ENCODE results near the gene KCNQ2.

KCNQ2 gene

GRCh38 chr20:63497946-63498935 lies 25.8 kb upstream of the KCNQ2 start:
- Histone ChIP-seq H3K27ac (no peak overlapping the region), H3K4me1 (peaks cover 0 to 35% (median 28%) of the 10 kb centered on the region in 4 donors), H3K9me3 (no peaks in the 10 kb centered on the region), H3K27me3 (peaks cover 0 to 95% of the 10 kb centered on the region in 2 donors), H3K4me3 (peak overlapping the region in 1 of 2 donors; percentile 41), H3K36me3 (no peaks in the 10 kb centered on the region)
- TF ChIP-seq CTCF (IDR thresholded peaks at IDR 0.05), result no peak
- intact Hi-C loops (cut with DNase I; ENCODE audit: low total_unique reads), result no loop called here
- no peak for DNase-seq

- no peak for DNase-seq
- H3K4me3 ChIP-seq, result no peak overlapping the region
- no peak overlapping the region for H3K27ac ChIP-seq
- TF ChIP-seq CTCF (IDR thresholded peaks at IDR 0.05), result no peak
- peaks cover 0 to 91% of the 10 kb centered on the region in 2 donors for H3K27me3 ChIP-seq
- no peaks in the 10 kb centered on the region for H3K36me3 ChIP-seq
- H3K9me3 ChIP-seq, result no peaks in the 10 kb centered on the region
- peaks cover 0 to 35% (median 28%) of the 10 kb centered on the region in 4 donors for H3K4me1 ChIP-seq
- intact Hi-C loops (cut with DNase I; ENCODE audit: low total_unique reads), result no loop called here
Observed at GRCh38 chr20:63497138-63497945, 24.9 kb upstream of the KCNQ2 start.

- peak overlapping the region; percentile 14 to 42 for H3K4me3 ChIP-seq
- H3K27me3 ChIP-seq, result peaks cover 0 to 84% of the 10 kb centered on the region in 2 donors
- no peak overlapping the region for H3K27ac ChIP-seq
- intact Hi-C loops (cut with DNase I; ENCODE audit: low total_unique reads), result no loop called here
- H3K36me3 ChIP-seq, result no peaks in the 10 kb centered on the region
- no peak for DNase-seq
- H3K9me3 ChIP-seq, result no peaks in the 10 kb centered on the region
- no peak for TF ChIP-seq CTCF (IDR thresholded peaks at IDR 0.05)
- peaks cover 0 to 35% (median 28%) of the 10 kb centered on the region in 4 donors for H3K4me1 ChIP-seq
Observed at GRCh38 chr20:63496596-63497120, 24.2 kb upstream of the KCNQ2 start.

- DNase-seq, result peak in 1 of 2 donors; percentile 44
- TF ChIP-seq CTCF (IDR thresholded peaks at IDR 0.05), result peak; percentile 79 to 91
- no peaks in the 10 kb centered on the region for H3K9me3 ChIP-seq
- H3K36me3 ChIP-seq, result no peaks in the 10 kb centered on the region
- intact Hi-C loops (cut with DNase I; ENCODE audit: low total_unique reads), result no loop called here
- H3K4me3 ChIP-seq, result peak overlapping the region; percentile 14 to 42
- H3K27me3 ChIP-seq, result peaks cover 0 to 87% of the 10 kb centered on the region in 2 donors
- H3K4me1 ChIP-seq, result peaks cover 0 to 35% (median 28%) of the 10 kb centered on the region in 4 donors
- no peak overlapping the region for H3K27ac ChIP-seq
Observed at GRCh38 chr20:63495741-63496595, 23.5 kb upstream of the KCNQ2 start.
